CD4-positive, alpha-beta T cell treated with Interleukin-21 for 1 hour (primary cell): ENCODE data around the gene ZNF248.
"Not testable (repeated sequence)": the region's sequence is repeated elsewhere in the genome, so short reads cannot be mapped to it uniquely, and the experiment has no call there.

Experiments used
- DNase-seq: peaks from one replicate; pipeline ENCODE4 v3.0.0-alpha.2; 2020

Gene ZNF248

DNA sequence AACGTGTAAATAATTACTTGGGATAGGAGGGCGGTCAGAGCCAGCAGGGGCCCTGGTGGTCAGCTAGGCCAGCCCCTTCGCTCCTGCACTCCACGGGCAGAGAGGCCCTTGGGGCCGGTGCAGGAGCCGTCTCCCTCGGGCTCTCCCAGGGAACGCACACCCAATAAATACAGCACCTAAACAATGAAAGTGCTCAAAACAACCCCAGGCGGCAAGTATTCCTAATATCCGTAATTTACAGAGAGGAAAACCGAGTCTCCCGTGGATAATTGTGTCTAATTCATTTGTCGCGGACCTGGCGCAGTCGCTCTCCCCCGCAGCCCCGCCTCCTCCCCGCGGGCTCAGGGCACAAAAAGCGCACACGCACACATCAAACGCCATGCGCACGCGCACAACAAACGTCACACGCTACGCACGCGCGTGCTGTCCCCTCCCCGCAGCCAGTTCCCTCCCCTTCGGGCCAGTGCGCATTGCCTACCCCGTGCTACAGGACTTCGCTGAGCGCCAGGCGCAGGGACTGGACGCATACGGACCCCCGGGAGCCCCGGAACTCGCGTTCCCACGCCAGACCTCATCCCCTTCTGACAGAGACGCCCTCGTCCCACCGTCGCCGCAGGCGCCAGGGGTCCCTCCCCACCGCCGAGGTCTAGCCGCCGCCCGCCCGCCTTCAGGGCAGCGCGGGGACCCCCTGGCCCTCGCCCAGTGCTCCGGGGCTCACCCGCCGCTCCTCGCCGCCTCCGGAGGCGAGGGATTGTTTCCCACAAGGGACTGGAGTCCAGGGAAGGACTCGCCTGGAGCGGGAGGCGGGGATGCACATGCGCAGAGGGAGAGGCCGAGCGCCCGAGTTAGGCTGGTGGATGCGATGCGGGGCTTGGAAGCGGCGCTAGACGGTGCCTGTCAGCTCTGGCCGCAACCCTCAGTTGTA is at the start of gene ZNF248:
Gene ZNF248 (minus strand): TSS at position 324 of the 925 bp plus-strand sequence. CDS start 1,300 bp downstream, outside the sequence.
- peak; percentile 94 for DNase-seq

DNA sequence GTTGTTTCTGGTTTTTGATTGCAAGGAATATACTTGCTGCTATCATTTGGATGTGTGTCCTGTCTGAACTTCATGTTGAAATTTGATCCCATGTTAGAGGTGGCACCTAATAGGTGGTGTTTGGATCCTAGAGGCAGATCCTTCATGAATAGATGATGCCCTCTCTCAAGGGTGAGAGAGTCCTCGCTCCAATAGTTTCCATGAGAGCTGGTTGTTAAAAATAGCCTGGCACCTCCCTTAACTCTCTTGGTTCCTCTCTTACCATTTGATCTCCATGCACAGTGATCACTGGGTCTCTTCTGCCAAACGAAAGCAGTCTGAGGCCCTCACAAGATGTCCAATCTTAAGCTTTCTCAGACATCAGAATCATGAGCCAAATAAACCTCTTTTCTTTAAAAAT is 49.0 kb upstream of the ZNF248 start:
- no peak for DNase-seq

DNA sequence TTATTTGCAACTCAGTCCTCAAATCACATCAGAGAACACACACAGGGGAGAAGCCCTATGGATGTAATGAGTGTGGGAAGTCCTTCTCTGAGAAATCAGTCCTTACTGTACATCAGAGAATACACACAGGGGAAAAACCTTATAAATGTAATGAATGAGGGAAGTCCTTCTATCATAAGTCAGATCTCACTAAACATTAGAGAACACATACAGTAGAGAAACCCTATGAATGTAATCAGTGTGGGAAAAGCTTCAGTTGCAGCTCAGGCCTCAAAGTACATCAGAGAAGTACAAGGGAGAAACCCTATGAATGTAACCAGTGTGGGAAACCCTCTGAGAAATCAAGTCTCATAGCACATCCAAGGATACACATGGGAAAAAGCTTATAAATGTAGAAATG is 39.0 kb upstream of the ZNF248 start:
- no peak for DNase-seq

DNA sequence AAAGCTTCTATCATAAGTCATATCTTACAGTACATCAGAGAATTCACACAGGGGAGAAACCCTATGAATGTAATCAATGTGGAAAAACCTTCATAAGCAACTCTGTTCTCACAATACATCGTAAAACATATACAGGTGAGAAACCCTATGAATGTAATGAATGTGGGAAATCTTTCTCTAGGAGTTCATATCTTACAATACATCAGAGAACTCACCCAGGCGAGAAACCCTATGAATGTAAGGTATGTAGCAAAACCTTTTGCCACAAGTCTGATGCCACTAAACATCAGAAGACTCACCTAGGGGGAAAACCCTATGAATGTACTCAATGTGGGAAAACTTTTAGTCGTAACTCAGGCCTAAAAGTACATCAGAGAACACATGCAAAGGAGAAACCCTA is 38.3 kb upstream of the ZNF248 start:
- DNase-seq = no peak

DNA sequence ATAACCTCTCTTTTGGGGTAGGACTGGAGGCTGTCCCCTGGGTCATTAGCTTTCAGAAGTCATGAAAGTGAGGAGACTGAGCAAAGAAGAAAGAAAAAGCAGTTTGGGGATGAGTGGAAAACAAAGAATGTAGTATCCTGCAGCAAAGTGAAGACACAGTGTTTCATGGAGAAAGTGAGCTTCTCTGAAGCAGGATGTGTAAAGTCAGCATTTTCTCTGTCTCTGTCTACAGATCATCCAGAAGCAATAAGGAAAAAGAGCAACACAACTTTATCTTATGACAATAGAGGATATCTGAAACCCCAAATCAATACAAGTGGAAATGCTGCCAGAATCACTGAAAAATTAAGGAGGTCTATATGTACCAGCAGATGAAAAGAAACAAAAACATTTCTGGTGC is 28.4 kb upstream of the ZNF248 start:
- DNase-seq = no peak

DNA sequence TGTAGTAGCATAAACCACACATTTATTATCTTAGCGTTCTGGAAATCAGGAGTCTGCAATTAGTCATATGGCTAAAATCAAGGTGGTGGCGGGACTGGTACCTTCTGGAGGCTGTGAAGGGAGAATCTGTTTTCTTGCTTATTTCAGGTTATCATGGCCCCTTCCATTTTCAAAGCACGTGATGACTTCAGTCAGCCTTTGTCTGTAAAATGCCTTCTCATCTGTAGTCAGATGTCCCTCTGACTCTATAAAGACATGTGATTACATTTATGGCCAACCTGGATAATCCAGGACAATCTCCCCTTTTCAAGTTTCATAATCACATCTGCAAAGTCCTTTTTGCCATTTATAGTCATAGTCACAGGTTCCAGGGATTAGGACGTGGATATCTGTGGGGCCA is 15.5 kb upstream of the ZNF248 start:
- DNase-seq = no peak

DNA sequence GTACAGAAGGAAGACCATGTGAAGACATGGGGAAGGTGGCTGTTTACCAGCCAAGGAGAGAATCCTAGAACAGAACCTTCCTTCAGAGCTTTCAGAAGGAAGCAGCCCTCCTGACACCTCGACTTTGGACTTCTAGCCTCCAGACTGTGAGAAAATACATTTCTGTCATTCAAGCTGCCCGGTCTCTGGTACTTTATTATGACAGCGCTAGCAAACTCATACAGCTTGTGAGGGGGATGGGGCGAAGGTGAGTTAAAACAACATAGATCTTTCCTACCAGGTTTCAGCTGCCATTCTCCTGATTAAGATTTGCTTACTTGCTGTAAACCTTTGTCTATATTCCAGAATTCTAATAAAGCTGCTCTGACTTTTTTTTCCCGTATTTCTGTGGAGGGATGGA is 14.9 kb upstream of the ZNF248 start:
- DNase-seq = no peak

DNA sequence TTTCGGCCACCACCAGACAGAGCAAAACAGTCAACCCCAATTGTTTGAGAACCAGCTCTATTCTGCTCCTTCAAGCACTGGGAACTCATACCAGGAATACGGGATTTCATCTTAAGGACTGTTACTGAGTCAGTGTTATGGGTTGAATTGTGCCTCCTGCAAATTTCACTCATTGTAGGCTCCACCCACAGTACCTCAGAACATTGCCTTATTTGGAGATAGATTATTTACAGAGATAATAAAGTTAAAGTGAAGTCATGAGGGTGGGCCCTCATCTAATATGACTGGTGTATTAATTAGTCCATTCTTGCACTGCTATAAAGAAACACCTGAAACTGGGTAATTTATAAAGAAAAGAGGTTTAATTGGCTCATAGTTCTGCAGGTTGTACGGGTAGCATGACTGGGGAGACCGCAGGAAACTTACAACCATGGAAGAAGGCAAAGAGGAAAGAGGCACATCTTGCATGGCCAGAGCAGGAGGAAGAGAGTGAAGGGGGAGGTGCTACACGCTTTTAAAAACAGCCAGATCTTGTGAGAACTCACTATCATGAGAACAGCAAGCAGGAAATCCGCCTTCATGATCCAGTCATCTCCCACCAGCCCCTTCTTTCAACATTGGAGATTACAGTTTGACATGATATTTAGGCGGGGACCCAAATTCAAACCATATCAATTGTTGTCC is 14.3 kb upstream of the ZNF248 start:
- no peak for DNase-seq

DNA sequence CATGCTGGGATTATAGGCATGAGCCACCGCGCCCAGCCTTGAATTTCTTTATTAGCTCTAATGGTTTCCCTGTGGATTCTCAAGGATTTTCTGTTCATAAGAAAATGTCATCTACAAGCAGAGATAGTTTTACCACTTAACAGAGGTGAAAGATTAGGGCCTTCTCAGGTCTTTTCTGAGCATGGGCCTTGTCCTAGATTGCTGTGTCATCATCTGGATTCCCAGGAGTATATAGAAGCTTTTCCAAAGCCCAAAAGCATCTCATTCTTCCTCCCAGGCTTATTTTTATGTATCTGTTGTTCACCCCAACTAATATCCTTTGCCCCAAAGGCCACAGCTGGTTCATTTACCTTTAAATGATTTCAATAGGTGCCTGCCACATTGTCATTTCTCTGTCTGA is 13.7 kb upstream of the ZNF248 start:
- DNase-seq = no peak

DNA sequence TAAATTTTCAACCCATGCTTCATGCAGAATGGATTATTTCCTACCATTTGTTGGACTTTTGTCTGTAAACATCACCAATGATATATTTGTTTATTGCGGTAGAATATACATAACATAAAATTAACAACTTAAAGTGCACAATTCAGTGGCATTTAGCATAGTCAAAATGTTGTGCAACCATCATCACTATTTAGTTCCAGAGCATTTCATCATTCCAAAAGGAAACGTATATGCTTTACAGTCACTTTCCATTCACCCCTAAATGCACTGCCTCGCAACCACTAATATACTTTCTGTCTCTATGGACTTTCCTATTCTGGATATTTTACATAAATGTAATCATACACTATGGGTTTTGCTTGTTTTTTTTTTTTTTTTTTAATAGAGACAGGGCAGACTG is 11.4 kb upstream of the ZNF248 start:
- DNase-seq = no peak

DNA sequence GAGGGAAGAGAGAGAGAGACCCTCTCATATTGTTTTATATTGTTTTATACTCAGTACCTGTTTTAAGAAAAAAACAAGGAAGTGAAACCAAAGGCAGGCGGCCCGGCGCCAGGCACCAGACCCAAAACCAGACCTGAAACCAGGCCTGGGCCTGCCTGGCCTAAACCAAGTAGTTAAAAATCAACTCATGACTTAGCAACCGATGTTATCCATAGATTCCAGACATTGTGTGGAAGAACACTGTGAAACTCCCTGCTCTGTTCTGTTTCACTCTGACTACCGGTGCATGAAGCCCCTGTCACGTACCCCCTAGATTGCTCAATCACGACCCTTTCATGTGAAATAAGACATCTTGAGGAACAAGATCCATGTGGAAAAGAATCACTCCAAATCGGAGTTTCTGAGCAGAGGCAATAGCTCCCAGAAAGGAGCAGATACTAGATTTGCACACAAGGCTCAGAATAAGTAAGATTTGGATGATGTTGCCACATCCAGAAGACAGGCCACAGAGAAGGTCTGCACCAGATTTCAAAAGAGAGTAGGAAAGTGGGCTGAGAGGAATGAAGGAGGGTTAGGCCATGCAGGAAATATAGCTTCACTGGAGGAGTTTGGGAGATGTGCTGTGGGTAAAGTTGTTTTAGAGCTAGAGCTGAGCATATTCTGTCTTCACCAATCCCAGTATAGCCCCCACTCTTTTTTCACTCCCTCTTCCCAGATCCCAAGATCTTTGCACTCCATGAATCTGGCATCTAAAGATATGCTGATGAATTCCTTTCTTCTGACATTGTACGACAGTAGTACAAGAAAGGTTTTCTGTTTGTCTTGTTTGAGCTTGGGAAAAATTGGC is 8.8 kb upstream of the ZNF248 start:
- DNase-seq = no peak

DNA sequence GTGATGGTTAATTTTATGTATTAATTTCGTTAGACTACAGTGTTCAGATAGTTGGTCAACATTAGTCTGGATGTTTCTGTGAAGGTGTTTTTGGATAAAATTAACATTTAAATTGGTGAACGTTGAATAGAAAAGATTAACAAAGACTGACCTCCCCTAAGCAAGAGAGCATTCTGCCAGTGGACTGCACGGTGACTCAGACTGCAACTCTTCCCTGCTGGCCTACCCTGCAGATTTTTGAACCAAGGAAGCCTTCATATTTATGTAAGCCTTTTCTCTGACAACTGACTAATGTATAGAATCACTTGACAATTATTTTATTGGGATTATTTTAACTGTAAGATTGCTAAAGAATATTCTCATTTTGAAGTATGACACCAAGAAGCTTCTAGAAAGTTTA is 7.9 kb upstream of the ZNF248 start:
- DNase-seq = no peak

DNA sequence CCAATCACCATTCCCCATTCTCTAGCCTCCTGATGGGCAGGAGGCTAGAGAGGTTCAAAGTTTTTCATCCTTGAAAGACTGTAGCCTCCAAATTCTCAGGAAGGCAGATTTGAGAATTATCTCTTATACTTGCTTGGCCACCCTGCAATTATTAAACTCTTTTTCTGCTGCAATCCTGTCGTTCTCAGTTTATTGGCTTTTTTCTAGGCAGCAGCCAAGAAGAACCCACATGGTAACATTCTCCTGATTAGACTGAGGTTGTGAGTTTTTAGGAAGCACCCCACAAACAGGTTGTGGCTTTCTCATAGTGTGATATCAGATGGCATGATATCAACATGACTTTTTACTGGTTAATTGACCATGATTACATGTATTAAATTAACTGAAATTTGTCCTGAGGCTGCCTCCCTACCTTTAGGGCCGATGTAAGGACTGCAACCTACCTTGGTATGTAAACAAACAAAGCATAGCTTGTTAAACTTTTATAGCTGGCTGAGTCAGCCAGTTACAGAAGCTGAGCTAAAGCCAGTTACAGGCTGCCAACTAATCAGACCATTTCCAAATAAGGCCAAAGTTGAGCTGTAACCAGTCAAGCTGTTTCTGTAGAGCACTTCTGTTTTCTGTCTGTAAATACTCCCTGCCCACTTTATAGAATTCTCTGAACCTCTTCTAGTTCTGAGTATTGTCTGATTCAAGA is 3.2 kb upstream of the ZNF248 start:
- peak; percentile 12 for DNase-seq

DNA sequence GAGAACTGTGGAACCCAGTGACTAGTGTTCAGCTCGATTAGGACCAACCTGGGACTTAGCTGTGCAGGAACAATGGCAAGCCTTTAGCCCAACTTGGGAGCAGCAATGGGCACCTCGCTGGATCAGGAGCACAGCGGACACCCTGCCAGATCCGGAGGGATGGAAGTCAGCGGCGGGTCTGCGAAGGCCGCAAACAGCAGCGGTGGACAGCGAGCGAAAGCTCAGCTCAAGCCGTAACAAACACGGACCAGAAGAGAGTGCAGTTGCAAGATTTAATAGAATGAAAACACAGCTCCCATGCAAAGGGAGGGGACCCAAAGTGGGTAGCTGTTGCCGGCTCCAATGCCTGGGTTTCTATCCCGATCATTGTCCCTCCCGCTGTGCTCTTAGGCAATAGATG is 1.9 kb upstream of the ZNF248 start:
- DNase-seq = not testable (repeated sequence)

DNA sequence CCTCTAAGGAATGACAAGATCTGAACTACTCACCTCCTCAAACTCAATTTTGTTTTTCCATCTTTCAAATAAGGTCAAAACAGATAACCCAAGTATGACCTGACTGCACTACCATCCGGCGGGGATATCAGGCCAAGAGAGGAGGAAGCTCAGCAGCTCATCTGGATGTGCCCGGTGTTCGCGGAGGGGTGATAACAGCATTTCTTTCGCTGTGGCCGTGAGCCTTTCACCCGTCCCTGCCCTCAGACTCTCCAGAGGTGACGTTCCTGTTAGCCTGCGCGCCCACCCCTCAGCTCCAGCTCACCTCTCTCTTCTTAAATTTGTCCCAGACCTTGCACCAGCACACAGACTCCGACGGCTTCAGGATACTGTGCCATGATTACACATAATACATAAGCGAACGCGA is 526 bp downstream of the ZNF248 start:
- DNase-seq = no peak

DNA sequence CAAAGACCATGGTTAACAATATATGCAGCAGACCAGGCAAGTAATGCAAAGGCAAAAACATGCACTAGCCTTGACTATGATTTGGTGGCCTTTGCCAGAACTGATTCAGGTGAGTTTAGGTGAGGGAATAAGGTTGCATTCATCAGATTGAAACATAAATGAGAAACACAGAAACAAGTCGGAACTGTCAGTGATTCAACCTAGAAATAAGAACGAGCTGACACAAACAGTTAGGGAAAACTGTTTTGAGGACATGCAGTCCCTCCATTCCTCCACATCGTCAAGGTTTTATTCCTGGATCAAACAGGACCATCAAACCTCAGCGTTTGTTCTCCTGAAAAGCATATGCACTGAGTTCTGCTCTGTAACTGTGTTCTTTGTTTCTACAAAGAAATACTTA is 1.8 kb downstream of the ZNF248 start:
- no peak for DNase-seq

DNA sequence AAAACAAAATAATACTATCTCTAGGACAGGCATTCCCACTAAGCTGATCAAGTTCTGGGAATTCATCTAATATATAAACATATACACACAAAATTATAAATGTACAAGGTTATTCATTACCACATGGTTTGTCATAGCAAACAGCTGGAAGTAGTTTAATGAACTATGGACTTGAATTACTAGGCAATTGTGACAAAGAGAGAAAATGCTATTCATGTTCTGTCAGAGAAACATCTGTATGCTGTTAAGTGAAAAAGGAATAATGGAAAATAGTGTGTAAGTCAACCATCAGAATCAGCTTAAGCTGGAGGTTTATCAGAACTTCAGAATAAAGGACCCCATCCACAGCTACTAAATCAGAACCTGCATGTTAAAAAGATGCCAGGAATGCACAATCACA is 2.8 kb downstream of the ZNF248 start:
- no peak for DNase-seq

DNA sequence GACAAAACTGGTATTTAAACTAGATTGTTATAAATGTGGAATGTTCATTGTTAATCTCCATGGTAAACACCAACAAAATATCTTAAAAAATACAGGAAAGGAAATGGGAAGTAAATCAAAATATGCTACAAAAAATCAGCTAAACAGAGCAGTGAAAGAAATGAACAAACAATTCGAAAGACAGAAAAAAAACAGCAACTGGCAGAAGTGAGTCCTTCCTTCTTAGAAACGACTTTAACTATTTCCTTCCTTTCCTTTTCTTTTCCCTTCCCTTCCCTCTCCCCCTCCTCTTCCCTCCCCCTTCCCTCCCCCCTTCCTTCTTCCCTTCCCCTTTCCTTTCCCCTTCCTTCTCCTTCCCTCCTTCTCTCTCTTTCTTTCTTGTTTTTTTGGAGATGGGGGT is 12.8 kb downstream of the ZNF248 start:
- DNase-seq = no peak

DNA sequence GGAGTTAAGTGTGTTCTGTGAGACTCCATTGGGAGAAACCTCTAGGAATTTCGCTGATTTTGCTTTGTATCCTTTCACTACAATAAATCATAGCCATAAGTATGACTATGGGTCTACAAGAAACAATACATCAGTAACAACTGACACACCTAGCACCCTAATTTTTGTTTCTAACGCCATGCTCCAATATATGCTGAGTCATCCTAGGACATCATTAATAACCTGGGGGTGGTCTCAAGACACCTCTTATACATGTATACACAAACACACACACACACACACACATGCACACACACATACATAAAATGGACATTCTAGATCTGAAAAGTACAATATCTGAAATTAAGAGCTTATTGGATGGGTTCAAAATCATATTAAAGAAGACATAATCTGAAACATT is 18.2 kb downstream of the ZNF248 start:
- no peak for DNase-seq

DNA sequence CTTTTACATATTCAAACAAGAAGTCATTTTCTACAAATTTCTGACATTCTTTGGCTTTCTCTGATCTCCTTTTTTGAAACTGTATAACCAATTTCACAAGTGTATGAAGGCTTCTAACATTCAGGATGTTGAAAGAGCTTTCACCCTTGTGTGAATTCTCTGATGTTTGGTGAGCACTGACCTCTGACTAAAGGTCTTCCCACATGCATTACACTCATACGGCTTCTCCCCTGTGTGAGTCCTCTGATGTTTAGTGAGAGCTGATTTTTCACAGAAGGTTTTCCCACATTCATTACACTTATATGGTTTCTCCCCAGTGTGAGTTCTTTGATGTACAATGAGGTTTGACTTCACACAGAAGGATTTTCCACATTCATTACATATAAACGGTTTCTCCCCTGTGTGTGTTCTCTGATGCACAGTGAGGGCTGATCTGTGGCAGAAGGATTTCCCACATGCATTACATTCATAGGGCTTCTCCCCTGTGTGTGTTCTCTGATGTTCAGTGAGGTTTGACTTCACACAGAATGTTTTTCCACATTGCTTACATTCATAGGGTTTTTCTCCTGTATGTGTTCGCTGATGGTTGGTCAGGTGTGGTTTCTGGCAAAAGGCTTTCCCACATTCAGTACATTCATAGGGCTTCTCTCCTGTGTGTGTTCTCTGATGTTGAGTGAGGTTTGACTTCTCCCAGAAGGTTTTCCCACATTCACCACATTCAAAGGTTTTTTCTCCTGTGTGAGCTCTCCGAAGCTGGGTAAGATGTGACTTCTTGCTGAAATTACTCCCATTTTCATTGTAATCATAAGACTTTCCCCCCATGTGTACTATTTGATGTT is 25.7 kb downstream of the ZNF248 start:
- DNase-seq = no peak

DNA sequence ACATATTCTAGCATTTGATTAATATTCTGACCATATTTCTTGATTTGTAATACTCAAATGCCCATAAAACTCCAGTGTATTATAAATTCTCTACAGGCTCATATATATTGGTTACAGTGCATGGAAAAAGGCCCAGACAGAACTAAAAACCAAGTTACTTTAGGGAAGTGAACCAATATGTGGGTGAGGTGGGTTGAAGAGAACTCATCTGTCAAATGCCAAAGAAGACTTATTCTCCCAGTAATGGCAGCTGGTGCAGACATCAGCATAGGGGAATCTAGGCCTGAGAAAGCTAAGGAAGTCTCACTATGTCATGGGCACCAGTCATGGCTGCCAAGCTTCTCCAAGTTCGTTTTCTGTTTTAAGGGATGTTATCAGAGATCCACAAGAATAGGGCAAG is 30.6 kb downstream of the ZNF248 start:
- no peak for DNase-seq

DNA sequence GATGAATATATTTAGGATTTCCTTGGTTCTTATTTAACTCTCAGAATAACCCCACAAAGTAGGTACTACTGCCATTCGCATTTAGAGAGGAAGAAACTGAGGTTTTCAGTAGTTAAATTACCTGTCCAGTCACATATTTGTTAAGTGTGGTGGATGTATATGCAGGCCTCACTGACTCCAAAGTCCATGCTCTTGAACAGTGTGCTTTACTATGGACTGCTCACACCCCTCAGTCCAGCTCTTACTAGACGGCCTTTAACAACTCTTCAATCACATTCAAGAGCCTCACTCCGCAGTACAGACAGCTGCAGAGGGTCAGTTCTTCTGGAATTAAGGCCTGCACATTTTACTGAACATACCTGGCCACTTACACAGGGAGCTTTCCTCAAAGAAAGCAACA is 36.2 kb downstream of the ZNF248 start:
- DNase-seq = no peak
